ENCODE measurements around the gene GLMP. TPM values are rescaled to one million over a fixed set of nuclear protein-coding genes. Genes with fewer than 3 reads are reported as not detected.
A peak's percentile ranks its signal among the peaks of the same experiment; 100 is the strongest.

Gene GLMP
- total and polyA plus RNA-seq, 2 of the 13 experiments (the other 11 are each of a cell fraction or from before 2014, with no cell fraction given) = 44.6 to 75.8 TPM

DNA sequence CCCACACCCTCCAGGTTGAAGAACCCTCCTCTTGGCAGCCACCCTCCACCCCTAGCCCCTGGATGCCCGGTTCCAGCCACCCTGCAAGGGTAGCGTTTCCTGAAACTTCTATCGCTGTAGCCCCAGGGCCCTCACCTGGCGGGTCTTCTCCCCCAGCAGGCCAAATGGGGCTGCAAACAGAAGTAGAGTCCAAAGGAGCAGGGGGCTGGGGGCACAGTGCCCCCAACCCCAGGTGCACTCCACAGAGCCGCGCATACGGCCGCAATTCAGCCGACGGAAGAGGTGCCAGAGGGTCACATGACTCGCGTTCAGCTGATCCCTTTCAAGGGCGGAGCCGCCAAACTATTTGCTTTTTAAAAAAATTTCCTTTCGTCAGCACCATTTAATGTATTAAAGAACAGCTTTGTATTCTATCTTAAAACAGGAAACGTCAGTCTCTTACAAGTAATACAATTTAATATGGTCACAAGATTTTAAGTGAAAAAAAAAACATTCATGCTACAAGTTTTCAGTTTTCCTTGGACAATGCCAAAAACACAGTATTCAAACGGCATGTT is at the start of gene GLMP (continued):
- TF ChIP-seq, protein P1, sequence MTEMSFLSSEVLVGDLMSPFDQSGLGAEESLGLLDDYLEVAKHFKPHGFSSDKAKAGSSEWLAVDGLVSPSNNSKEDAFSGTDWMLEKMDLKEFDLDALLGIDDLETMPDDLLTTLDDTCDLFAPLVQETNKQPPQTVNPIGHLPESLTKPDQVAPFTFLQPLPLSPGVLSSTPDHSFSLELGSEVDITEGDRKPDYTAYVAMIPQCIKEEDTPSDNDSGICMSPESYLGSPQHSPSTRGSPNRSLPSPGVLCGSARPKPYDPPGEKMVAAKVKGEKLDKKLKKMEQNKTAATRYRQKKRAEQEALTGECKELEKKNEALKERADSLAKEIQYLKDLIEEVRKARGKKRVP (CRISPR knock-in tag; IDR thresholded peaks at IDR 0.05) = no peak
- peak; percentile 82; the same call in 1 of the 2 replicates for TF ChIP-seq YEATS2 (CRISPR knock-in tag; IDR thresholded peaks at IDR 0.05; ENCODE audit: borderline replicate concordance)
- no peak for TF ChIP-seq ZSCAN12 (CRISPR knock-in tag; IDR thresholded peaks at IDR 0.05)
- no peak for TF ChIP-seq ZNF652 (CRISPR knock-in tag; IDR thresholded peaks at IDR 0.05; ENCODE audit: borderline replicate concordance, low read depth)
- peak; percentile 32; the same call in 1 of the 2 replicates for TF ChIP-seq GATAD2A (CRISPR knock-in tag; IDR thresholded peaks at IDR 0.05)
- TF ChIP-seq ZMYM3 (CRISPR knock-in tag; IDR thresholded peaks at IDR 0.05) = no peak
- peak; percentile 37; the same call in 1 of the 2 replicates for TF ChIP-seq ZNF501 (CRISPR knock-in tag; IDR thresholded peaks at IDR 0.05)
- no peak for TF ChIP-seq ZNF292 (CRISPR knock-in tag; IDR thresholded peaks at IDR 0.05; ENCODE audit: borderline replicate concordance, low read depth)
- TF ChIP-seq, protein P2, sequence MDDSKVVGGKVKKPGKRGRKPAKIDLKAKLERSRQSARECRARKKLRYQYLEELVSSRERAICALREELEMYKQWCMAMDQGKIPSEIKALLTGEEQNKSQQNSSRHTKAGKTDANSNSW (CRISPR knock-in tag; IDR thresholded peaks at IDR 0.05; ENCODE audit: borderline replicate concordance) = no peak
- 0 out of 4 replicates have a peak, but pooled peaks of 1 of the 2 experiments have one; percentile 14 for TF ChIP-seq EP300 (IDR thresholded peaks at IDR 0.05; ENCODE audit: low read depth in 2 of 2, low read length in 2 of 2)
- no peak for TF ChIP-seq EP300 (CRISPR knock-in tag; IDR thresholded peaks at IDR 0.05; ENCODE audit: borderline replicate concordance)
- TF ChIP-seq ZNF672 (CRISPR knock-in tag; IDR thresholded peaks at IDR 0.05) = no peak
- TF ChIP-seq, protein P3, sequence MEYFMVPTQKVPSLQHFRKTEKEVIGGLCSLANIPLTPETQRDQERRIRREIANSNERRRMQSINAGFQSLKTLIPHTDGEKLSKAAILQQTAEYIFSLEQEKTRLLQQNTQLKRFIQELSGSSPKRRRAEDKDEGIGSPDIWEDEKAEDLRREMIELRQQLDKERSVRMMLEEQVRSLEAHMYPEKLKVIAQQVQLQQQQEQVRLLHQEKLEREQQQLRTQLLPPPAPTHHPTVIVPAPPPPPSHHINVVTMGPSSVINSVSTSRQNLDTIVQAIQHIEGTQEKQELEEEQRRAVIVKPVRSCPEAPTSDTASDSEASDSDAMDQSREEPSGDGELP (IDR thresholded peaks at IDR 0.05; ENCODE audit: borderline replicate concordance, low read depth) = peak; percentile 93
- peak; percentile 59 for TF ChIP-seq HOXA3 (CRISPR knock-in tag; IDR thresholded peaks at IDR 0.05)
- no peak for TF ChIP-seq BRD4 (CRISPR knock-in tag; IDR thresholded peaks at IDR 0.05)
- no peak for TF ChIP-seq GFI1 (CRISPR knock-in tag; IDR thresholded peaks at IDR 0.05; ENCODE audit: borderline replicate concordance)
- TF ChIP-seq ZNF841 (CRISPR knock-in tag; IDR thresholded peaks at IDR 0.05; ENCODE audit: borderline replicate concordance) = no peak
- TF ChIP-seq KAT2B (IDR thresholded peaks at IDR 0.05; ENCODE audit: borderline replicate concordance, low read depth, low read length) = no peak
- TF ChIP-seq ZFX (CRISPR knock-in tag; IDR thresholded peaks at IDR 0.05; ENCODE audit: low read depth) = 0 out of 2 replicates have a peak, but pooled peaks have one; percentile 22
- TF ChIP-seq PRPF4 (IDR thresholded peaks at IDR 0.05; ENCODE audit: low read depth, low read length, poor library complexity, severe bottlenecking) = no peak
- TF ChIP-seq KLF13 (CRISPR knock-in tag; IDR thresholded peaks at IDR 0.05) = no peak
- no peak for TF ChIP-seq ONECUT2 (CRISPR knock-in tag; IDR thresholded peaks at IDR 0.05)
- no peak for TF ChIP-seq NR3C1 (CRISPR knock-in tag; IDR thresholded peaks at IDR 0.05)
- no peak for TF ChIP-seq ZNF235 (CRISPR knock-in tag; IDR thresholded peaks at IDR 0.05; ENCODE audit: borderline replicate concordance)
- TF ChIP-seq ZNF556 (CRISPR knock-in tag; IDR thresholded peaks at IDR 0.05; ENCODE audit: borderline replicate concordance) = peak; percentile 52; the same call in 1 of the 2 replicates
- no peak for TF ChIP-seq HCFC1 (IDR thresholded peaks at IDR 0.05; ENCODE audit: low read depth, low read length)
- TF ChIP-seq ZNF780A (CRISPR knock-in tag; IDR thresholded peaks at IDR 0.05) = no peak
- no peak for TF ChIP-seq PRMT3 (CRISPR knock-in tag; IDR thresholded peaks at IDR 0.05; ENCODE audit: borderline replicate concordance, low read depth)
- TF ChIP-seq ZNF790 (CRISPR knock-in tag; IDR thresholded peaks at IDR 0.05; ENCODE audit: borderline replicate concordance) = no peak
- TF ChIP-seq ZNF549 (CRISPR knock-in tag; IDR thresholded peaks at IDR 0.05) = no peak
- TF ChIP-seq HNRNPL (IDR thresholded peaks at IDR 0.05; ENCODE audit: low read depth, low read length) = peak; percentile 64; the same call in 1 of the 2 replicates
- no peak for TF ChIP-seq REPIN1 (CRISPR knock-in tag; IDR thresholded peaks at IDR 0.05; ENCODE audit: borderline replicate concordance, low read depth)
